GM13977 (cell line): ENCODE data around the gene PMP22.

ENCODE experiments used
- DNase-seq: peaks from one replicate; pipeline ENCODE4 v3.0.0; 2012; ENCODE audit warnings: low spot score
- in situ Hi-C: fragments of 300-500 bp; cut with MboI; formaldehyde crosslinking; loops from one replicate; pipeline ENCODE4 v1.12.0; 2022; ENCODE audit warnings: low sequenced_read_pairs, low pct_unique_long_range_greater_than_20kb, mixed read lengths, inconsistent platforms; ENCODE audit not compliant: unreplicated experiment
- TF ChIP-seq, protein P1 (sequence below): IDR thresholded peaks from 2 replicates; pipeline ENCODE4 v1.5.1; 2012; ENCODE audit warnings: mild to moderate bottlenecking, control low read depth; ENCODE audit not compliant: insufficient read depth; ENCODE audit errors: extremely low read depth, missing control alignments

The PMP22 gene

DNA sequence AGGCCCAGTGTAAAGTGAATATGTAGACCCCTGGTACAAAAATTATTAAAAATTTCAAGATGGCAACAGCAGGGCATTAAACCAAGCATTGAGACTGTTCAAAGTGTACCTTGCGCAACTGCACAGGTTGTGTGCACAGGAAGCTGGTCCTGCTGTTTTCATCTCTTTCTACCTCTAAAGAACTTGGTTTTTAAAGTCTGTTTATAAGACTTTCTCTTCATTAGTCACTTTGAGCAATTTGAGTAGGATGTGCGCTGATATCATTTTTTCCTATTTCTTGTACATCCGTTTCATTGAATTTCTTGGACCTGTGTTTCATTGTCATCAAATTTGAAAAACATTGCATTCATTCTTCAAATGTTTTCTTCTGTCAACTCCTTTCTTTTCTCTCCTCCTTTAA, 16.8 kb upstream of the PMP22 start:
- DNase-seq, result no peak
- TF ChIP-seq, protein P1, sequence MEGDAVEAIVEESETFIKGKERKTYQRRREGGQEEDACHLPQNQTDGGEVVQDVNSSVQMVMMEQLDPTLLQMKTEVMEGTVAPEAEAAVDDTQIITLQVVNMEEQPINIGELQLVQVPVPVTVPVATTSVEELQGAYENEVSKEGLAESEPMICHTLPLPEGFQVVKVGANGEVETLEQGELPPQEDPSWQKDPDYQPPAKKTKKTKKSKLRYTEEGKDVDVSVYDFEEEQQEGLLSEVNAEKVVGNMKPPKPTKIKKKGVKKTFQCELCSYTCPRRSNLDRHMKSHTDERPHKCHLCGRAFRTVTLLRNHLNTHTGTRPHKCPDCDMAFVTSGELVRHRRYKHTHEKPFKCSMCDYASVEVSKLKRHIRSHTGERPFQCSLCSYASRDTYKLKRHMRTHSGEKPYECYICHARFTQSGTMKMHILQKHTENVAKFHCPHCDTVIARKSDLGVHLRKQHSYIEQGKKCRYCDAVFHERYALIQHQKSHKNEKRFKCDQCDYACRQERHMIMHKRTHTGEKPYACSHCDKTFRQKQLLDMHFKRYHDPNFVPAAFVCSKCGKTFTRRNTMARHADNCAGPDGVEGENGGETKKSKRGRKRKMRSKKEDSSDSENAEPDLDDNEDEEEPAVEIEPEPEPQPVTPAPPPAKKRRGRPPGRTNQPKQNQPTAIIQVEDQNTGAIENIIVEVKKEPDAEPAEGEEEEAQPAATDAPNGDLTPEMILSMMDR, result no peak
- in situ Hi-C loops, result no loop called here

DNA sequence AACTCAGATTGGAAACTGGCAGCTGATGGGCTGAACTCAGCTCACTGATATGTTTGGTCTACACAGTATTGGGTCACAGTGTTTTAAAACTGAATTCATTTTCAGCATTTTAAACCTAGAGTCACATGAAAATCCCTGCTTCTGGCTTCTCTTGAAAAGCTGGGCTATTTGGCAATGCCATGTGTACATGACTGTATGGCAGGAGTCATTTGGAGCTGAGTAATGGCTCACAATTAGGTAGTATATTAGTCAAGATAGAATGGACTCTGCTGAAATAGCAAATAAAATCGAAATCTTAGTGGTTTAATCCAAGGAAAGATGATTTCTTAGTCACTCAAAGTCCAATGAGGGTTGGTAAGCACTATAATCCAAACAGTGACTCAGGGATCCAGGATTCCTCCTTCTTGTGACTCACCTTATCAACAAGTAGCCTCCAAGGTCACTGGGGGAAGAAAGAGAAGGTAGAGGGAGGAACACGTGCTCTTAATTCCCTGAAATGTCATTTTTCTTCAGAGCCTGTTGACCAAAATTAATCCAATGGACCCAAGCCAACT, 13.9 kb upstream of the PMP22 start:
- DNase-seq, result no peak
- in situ Hi-C loops, result no loop called here
- TF ChIP-seq, protein P1, result no peak

- TF ChIP-seq, protein P1, result no peak
- in situ Hi-C loops, result no loop called here
- DNase-seq, result no peak
These were observed 13.3 kb upstream of the PMP22 start for GRCh38 chr17:15278380-15278779.

DNA sequence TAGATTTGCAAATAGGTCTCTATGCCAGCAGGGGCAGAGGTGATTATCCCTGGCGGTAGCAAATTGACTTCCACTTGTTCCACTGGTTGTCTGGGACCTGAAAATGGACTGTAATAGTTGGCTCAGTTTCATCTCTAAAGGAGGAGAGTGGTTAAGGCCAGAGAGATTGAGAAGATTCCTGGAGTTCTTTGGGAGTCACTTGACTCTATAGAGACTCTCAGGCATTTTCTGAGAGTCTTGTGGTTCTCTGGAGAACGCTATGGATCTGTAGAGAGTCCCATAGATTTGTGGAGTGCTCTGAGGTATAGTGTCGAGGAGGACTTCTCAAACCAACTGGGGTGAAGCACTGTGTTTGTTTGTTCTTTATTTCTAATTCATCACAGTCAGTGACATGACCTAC, 8.9 kb upstream of the PMP22 start:
- in situ Hi-C loops, result loop anchor here (25.0 kb wide), 1 partner anchor 238 kb away; no protein-coding TSS in a partner anchor

DNA sequence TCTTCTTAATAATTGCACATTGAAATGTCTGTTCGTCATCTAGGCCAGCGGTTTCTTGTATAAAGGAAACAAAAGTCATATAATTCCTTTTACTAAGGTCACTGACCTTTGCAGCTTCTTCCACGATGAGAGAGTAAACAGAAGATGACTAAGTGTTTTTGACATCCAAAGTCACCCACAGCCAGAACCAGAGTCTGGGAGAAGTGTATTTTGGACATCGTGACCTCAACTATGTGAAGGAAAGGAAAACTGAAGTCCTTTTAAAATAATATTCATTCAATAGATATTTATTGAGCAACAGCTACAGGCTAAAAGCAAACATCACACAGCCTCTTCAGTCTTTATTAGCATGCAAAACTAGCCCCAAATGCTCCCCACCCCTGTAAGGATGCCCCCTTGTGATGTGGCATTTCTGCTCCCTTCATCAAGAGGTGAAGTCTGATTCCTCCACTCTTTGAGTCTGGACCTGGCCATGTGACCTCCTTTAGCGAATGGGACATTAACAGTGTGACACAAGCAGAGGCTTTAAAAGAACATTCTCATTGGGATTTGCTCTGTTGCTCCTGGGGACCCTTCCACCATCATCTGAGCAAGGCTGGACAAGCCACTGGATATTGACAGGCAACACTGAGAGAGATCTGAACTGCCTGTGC, 8.1 kb upstream of the PMP22 start:
- DNase-seq, result no peak
- in situ Hi-C loops, result loop anchor here (25.0 kb wide), 1 partner anchor 239 kb away; no protein-coding TSS in a partner anchor
- TF ChIP-seq, protein P1, result no peak

More for the DNA sequence above, 8.9 kb upstream of the PMP22 start:
- TF ChIP-seq, protein P1, result no peak
- no peak for DNase-seq

- TF ChIP-seq, protein P1, result no peak
- in situ Hi-C loops, result loop anchor here (25.0 kb wide), 1 partner anchor 241 kb away; no protein-coding TSS in a partner anchor
- DNase-seq, result no peak
These were observed 6.6 kb upstream of the PMP22 start for GRCh38 chr17:15271741-15272140.
